ENCODE data around the gene HS6ST1.

HS6ST1 gene

DNA sequence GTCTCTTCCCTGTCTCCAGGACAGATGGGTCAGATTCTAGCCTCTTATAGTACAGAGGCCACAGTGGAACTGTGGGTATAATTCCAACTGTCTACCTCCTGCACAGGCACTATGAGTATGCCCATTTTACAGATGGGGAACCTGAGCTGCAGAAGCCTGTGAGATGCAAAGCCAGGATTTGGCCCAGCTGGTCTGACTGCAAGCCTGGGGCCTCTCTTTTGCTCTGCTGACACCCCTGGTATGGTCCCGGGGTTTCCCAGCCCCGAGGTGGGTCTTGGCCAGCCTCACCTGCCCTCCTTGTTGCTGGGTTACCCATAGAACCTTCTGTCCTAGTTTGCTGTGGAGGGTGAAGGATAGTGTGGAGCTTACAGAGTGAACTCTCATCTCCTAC, 9.8 kb downstream of the HS6ST1 start:
- Histone ChIP-seq H3K4me1 (ENCODE audit: low read depth, poor library complexity, severe bottlenecking) (no peaks in the 10 kb centered on the region), H3K4me3 (IDR thresholded peaks at IDR 0.05; ENCODE audit: insufficient read depth, low read depth, low read length) (no peak overlapping the region), H3K79me2 (ENCODE audit: insufficient read depth, low read depth) (no peaks in the 10 kb centered on the region; the same call in 1 of the 2 replicates), H3K9ac (no peak overlapping the region), H4K20me1 (ENCODE audit: insufficient read depth) (no peaks in the 10 kb centered on the region), H3K27ac (no peak overlapping the region), H2AFZ (ENCODE audit: low read depth) (no peak overlapping the region), H3K36me3 (ENCODE audit: insufficient read depth) (no peaks in the 10 kb centered on the region), H3K4me2 (no peak overlapping the region), H3K27me3 (ENCODE audit: insufficient read depth, low read depth) (no peaks in the 10 kb centered on the region)
- TF ChIP-seq, protein P1, sequence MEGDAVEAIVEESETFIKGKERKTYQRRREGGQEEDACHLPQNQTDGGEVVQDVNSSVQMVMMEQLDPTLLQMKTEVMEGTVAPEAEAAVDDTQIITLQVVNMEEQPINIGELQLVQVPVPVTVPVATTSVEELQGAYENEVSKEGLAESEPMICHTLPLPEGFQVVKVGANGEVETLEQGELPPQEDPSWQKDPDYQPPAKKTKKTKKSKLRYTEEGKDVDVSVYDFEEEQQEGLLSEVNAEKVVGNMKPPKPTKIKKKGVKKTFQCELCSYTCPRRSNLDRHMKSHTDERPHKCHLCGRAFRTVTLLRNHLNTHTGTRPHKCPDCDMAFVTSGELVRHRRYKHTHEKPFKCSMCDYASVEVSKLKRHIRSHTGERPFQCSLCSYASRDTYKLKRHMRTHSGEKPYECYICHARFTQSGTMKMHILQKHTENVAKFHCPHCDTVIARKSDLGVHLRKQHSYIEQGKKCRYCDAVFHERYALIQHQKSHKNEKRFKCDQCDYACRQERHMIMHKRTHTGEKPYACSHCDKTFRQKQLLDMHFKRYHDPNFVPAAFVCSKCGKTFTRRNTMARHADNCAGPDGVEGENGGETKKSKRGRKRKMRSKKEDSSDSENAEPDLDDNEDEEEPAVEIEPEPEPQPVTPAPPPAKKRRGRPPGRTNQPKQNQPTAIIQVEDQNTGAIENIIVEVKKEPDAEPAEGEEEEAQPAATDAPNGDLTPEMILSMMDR (conservative IDR thresholded peaks at IDR 0.05; ENCODE audit: low read depth, low read length), result no peak

DNA sequence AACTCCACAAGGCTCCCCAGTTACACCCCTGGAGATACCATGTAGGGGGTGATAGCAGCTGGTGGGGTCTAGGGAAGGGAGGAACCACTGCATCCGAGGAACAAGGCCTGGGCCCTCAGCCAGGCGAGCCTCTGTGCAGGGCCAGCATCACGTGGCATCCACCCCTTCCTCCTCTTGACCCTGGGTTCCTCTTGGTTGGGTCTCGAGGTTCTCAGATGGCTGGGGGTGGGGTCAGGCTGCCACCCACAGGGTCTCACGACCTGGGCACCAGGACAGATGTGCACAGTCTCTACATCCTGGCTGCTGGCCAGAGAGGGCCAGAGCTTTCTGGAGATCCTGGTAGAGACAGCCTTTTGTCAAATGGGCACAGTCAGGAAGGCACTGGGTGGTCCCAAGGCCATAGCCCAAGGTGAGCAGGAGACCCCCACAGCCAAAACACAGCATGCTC, 10.4 kb downstream of the HS6ST1 start:
- H3K4me2 ChIP-seq, result no peak overlapping the region
- no peaks in the 10 kb centered on the region for H3K4me1 ChIP-seq (ENCODE audit: low read depth, poor library complexity, severe bottlenecking)
- H3K9ac ChIP-seq, result no peak overlapping the region

DNA sequence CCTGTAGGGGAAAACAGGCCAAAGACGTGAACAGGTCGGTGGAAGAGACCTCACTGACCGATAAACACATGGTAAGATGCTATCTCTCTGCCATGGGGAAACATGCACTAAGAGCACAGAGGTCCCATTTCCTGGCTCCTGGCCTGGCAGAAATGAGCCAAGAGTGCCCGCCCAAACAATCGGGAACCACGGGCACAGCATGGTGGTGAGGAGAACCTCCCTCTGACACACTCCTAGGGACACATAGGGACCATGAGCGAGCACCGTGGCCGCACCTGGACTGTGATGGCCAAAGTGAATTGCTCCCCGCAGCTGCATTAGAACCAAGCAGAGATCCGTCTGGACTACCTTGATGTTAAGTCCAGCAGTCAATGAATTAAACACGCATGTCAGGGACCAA, 11.1 kb downstream of the HS6ST1 start:
- Histone ChIP-seq H3K79me2 (ENCODE audit: insufficient read depth, low read depth) (no peaks in the 10 kb centered on the region; the same call in 1 of the 2 replicates), H3K4me1 (ENCODE audit: low read depth, poor library complexity, severe bottlenecking) (no peaks in the 10 kb centered on the region)

More for the DNA sequence above, 10.4 kb downstream of the HS6ST1 start:
- no peak overlapping the region for H3K27ac ChIP-seq
- TF ChIP-seq, protein P1 (conservative IDR thresholded peaks at IDR 0.05; ENCODE audit: low read depth, low read length), result no peak
- H2AFZ ChIP-seq (ENCODE audit: low read depth), result no peak overlapping the region
- no peaks in the 10 kb centered on the region; the same call in 1 of the 2 replicates for H3K79me2 ChIP-seq (ENCODE audit: insufficient read depth, low read depth)
- no peaks in the 10 kb centered on the region for H3K27me3 ChIP-seq (ENCODE audit: insufficient read depth, low read depth)
- no peaks in the 10 kb centered on the region for H3K36me3 ChIP-seq (ENCODE audit: insufficient read depth)
- no peaks in the 10 kb centered on the region for H4K20me1 ChIP-seq (ENCODE audit: insufficient read depth)
- H3K4me3 ChIP-seq (IDR thresholded peaks at IDR 0.05; ENCODE audit: insufficient read depth, low read depth, low read length), result no peak overlapping the region

DNA sequence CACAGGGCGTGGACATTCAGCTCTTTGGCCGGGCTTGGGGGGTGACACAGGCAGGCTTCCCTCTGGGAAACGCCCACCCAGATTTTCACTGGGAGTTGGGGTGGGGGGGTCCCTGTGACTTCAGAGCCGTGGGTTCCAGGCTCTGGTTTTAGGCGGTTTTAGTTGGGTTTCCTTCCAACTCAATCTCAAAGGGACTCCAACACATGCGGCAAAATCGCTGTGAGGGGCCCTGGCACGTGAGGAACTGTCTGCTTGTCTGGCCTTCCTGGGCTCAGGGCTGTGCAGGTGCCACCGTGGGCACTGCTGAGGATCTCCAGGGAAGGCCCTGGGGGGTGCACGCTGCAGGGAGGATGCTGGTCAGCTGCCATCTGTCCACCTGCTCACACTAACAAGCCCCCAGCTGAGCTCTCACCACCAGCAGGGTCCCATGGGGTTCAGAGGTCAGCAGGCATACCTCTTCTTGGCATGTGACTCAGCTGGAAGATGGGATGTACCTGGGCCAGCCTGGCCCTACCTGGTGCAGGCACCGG, 11.7 kb downstream of the HS6ST1 start:
- Histone ChIP-seq H4K20me1 (ENCODE audit: insufficient read depth) (no peaks in the 10 kb centered on the region), H3K4me3 (IDR thresholded peaks at IDR 0.05; ENCODE audit: insufficient read depth, low read depth, low read length) (no peak overlapping the region), H3K79me2 (ENCODE audit: insufficient read depth, low read depth) (no peaks in the 10 kb centered on the region), H3K27me3 (ENCODE audit: insufficient read depth, low read depth) (no peaks in the 10 kb centered on the region), H3K9ac (no peak overlapping the region), H3K36me3 (ENCODE audit: insufficient read depth) (no peaks in the 10 kb centered on the region), H3K4me2 (no peak overlapping the region), H3K27ac (no peak overlapping the region), H2AFZ (ENCODE audit: low read depth) (no peak overlapping the region), H3K4me1 (ENCODE audit: low read depth, poor library complexity, severe bottlenecking) (no peaks in the 10 kb centered on the region)
- TF ChIP-seq, protein P1 (conservative IDR thresholded peaks at IDR 0.05; ENCODE audit: low read depth, low read length), result no peak

More for the DNA sequence above, 11.1 kb downstream of the HS6ST1 start:
- Histone ChIP-seq H2AFZ (ENCODE audit: low read depth) (no peak overlapping the region), H3K36me3 (ENCODE audit: insufficient read depth) (no peaks in the 10 kb centered on the region), H3K27ac (no peak overlapping the region), H3K4me2 (no peak overlapping the region), H3K27me3 (ENCODE audit: insufficient read depth, low read depth) (no peaks in the 10 kb centered on the region), H4K20me1 (ENCODE audit: insufficient read depth) (no peaks in the 10 kb centered on the region), H3K4me3 (IDR thresholded peaks at IDR 0.05; ENCODE audit: insufficient read depth, low read depth, low read length) (no peak overlapping the region), H3K9ac (no peak overlapping the region)
- TF ChIP-seq, protein P1 (conservative IDR thresholded peaks at IDR 0.05; ENCODE audit: low read depth, low read length), result no peak
